Esophagus squamous epithelium (tissue), 4 donors: ENCODE results near the gene STAB1.

Experiments
- POLR2A ChIP-seq, 4 donors: fragments of 450-650 bp; IDR thresholded peaks; one replicate each; pipeline ENCODE4 v1.6.1; 2017; ENCODE audit warnings: antibody characterized with exemption in 4 of 4, mild to moderate bottlenecking in 4 of 4, moderate library complexity in 3 of 4
- TF ChIP-seq, protein P1 (sequence below), 6 experiments: fragments of 450-650 bp in 4 of 6; fragments of 200-600 bp in 2 of 6; sonication (generic) in 2 of 6; IDR thresholded peaks; one replicate each; pipeline ENCODE4 v1.5.1; 2016 to 2019; ENCODE audit warnings: antibody characterized with exemption in 6 of 6, mild to moderate bottlenecking in 4 of 6, moderate library complexity in 4 of 6

DNA sequence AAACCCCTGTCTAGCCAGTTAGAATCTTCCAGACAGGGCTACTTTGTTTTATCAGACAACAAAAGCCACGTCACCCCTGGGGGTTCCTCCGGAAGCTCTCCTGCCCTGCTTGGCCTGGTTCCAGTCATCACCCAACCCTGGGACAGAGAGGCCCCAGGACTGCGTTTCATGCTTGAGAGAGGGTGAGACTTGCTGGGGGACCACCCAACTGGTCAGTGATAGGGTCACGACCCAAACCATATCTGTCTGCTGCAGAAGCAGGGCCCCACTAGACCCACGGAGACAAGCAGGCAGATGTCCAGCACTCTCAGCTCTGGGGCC, 37.3 kb downstream of the STAB1 start:
- TF ChIP-seq, protein P1, sequence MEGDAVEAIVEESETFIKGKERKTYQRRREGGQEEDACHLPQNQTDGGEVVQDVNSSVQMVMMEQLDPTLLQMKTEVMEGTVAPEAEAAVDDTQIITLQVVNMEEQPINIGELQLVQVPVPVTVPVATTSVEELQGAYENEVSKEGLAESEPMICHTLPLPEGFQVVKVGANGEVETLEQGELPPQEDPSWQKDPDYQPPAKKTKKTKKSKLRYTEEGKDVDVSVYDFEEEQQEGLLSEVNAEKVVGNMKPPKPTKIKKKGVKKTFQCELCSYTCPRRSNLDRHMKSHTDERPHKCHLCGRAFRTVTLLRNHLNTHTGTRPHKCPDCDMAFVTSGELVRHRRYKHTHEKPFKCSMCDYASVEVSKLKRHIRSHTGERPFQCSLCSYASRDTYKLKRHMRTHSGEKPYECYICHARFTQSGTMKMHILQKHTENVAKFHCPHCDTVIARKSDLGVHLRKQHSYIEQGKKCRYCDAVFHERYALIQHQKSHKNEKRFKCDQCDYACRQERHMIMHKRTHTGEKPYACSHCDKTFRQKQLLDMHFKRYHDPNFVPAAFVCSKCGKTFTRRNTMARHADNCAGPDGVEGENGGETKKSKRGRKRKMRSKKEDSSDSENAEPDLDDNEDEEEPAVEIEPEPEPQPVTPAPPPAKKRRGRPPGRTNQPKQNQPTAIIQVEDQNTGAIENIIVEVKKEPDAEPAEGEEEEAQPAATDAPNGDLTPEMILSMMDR (IDR thresholded peaks at IDR 0.05), result no peak
- TF ChIP-seq POLR2A (IDR thresholded peaks at IDR 0.05), result no peak
